ENCODE data around the gene HAPSTR1. TPM values are rescaled to one million over a fixed set of nuclear protein-coding genes. Genes with fewer than 3 reads are reported as not detected.

Gene HAPSTR1
- total and polyA plus RNA-seq, 2 experiments from 2014 or later: 26.5 to 60.0 TPM

DNA sequence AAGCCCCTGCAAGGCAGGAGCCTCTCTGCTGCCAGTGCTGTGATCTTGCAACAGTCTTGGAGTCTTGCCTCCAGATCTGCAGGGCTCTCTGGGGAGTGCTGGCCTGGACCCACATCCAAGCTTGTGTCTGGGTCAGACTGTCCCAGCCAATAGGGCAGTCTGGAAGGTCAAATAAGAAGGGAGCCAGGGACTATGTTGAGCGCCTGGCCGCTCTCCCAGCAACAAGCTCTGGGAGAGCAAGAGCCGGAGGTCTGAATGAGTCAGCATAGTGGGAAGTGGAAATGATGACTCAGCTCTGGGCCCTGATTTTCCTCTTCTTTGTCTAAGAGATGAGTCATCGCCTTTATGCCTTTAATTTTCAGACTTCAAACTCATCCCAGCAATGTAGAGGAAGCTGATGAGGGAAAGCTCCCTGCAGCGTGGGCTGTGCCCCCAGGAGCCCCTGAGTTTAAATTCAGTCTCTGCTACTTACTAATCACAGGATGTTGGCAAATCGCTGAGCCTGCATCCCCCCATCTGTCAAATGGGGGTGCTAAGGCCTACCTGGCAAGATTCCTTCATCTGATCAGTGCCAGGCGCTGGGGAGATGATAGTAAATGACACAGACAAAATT lies 43.6 kb upstream of the HAPSTR1 start:
- Histone ChIP-seq H3K9me3 (ENCODE audit: low read depth) (no peaks in the 10 kb centered on the region), H3K27me3 (no peaks in the 10 kb centered on the region), H3K27ac (no peak overlapping the region), H3K36me3 (no peaks in the 10 kb centered on the region), H3K4me1 (ENCODE audit: low read depth) (no peaks in the 10 kb centered on the region), H3K4me3 (no peak overlapping the region)
- peak; percentile 47 to 100 for DNase-seq (ENCODE audit: low read depth in 1 of 2, low spot score in 1 of 2)
- TF ChIP-seq, protein P1, sequence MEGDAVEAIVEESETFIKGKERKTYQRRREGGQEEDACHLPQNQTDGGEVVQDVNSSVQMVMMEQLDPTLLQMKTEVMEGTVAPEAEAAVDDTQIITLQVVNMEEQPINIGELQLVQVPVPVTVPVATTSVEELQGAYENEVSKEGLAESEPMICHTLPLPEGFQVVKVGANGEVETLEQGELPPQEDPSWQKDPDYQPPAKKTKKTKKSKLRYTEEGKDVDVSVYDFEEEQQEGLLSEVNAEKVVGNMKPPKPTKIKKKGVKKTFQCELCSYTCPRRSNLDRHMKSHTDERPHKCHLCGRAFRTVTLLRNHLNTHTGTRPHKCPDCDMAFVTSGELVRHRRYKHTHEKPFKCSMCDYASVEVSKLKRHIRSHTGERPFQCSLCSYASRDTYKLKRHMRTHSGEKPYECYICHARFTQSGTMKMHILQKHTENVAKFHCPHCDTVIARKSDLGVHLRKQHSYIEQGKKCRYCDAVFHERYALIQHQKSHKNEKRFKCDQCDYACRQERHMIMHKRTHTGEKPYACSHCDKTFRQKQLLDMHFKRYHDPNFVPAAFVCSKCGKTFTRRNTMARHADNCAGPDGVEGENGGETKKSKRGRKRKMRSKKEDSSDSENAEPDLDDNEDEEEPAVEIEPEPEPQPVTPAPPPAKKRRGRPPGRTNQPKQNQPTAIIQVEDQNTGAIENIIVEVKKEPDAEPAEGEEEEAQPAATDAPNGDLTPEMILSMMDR (IDR thresholded peaks at IDR 0.05; ENCODE audit: low read depth, low read length): no peak

DNA sequence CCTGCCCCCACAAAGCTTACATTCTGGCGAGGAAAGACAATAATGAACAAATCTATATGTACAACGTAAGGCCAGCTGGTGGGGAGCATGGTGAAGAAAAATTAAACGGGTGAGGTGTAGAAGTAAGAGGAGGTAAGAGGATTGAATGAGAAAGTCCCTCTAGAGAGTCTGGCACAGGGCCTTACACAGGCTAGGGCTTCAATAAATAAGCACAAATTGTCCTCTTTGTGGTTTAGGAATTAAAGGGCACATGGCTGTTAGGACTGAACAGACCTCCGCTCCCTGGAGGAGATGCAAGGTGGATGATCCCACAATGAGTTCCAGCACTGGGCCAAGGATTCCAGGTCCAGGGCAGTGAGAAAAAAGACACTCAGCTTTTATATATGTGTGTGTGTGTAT lies 43.1 kb upstream of the HAPSTR1 start:
- peak in 1 of 2 donors; percentile 47 for DNase-seq (ENCODE audit: low read depth in 1 of 2, low spot score in 1 of 2)
- no peak overlapping the region for H3K27ac ChIP-seq
- H3K4me3 ChIP-seq: no peak overlapping the region
- H3K36me3 ChIP-seq: no peaks in the 10 kb centered on the region
- no peaks in the 10 kb centered on the region for H3K9me3 ChIP-seq (ENCODE audit: low read depth)
- no peaks in the 10 kb centered on the region for H3K4me1 ChIP-seq (ENCODE audit: low read depth)
- TF ChIP-seq, protein P1 (IDR thresholded peaks at IDR 0.05; ENCODE audit: low read depth, low read length): no peak
- H3K27me3 ChIP-seq: no peaks in the 10 kb centered on the region

DNA sequence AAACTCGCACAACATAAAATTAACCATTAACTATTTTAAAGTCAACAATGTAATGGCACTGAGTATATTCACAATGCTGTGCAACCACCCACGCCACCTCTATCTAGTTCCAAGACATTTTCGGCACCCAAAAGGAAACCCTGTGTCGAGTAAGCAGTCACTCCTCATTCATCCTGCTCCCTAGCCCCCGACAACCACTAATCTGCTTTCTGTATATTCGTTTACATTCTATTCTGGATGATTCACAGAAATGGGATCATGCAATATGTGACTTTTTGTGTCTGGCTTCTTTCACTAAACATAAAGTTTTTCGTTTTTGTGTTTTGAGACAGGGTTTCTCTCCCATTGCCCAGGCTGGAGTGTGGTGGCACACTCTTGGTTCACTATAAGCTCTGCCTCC lies 42.2 kb upstream of the HAPSTR1 start:
- Histone ChIP-seq H3K27ac (no peak overlapping the region), H3K4me3 (no peak overlapping the region), H3K36me3 (no peaks in the 10 kb centered on the region), H3K4me1 (ENCODE audit: low read depth) (no peaks in the 10 kb centered on the region), H3K9me3 (ENCODE audit: low read depth) (no peaks in the 10 kb centered on the region), H3K27me3 (no peaks in the 10 kb centered on the region)
- peak in 1 of 2 donors; percentile 59 for DNase-seq (ENCODE audit: low read depth in 1 of 2, low spot score in 1 of 2)
- TF ChIP-seq, protein P1 (IDR thresholded peaks at IDR 0.05; ENCODE audit: low read depth, low read length): no peak

DNA sequence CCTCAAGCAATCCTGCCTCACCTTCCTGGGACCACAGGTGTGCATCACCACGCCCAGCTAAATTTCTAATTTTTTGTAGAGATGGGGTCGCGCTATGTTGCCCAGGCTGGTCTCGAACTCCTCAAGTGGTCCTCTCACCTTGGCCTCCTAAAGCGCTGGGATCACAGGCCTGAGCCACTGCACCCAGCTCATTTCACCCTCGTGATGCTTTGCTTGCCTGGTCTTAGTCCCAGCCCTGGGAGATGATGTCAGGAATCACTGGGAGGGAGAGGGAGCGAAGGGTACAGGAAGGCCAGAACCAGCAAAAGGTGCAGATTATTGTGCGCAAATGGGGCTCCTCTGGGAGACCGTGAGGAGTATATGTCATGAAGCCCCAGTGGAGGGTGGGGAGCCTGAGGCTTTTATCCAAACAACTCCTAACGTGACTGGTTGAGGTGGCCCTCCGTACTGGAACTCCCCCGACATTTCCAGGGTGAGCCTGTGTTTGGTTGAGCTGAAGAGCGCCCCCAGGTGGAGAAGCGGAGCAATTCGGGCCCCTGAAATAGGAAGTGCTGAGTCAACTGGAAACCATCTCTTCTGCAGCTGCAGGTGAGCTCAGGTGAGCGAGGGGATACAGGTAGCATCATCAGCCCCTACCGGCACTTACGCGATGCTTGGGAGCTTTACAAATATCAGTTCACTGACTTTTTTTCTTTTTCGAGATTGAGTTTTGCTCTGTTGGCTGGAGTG lies 41.2 kb upstream of the HAPSTR1 start:
- no peak overlapping the region for H3K4me3 ChIP-seq
- no peak overlapping the region for H3K27ac ChIP-seq
- no peaks in the 10 kb centered on the region for H3K36me3 ChIP-seq
- TF ChIP-seq, protein P1 (IDR thresholded peaks at IDR 0.05; ENCODE audit: low read depth, low read length): peak; percentile 59
- no peaks in the 10 kb centered on the region for H3K27me3 ChIP-seq
- peak; percentile 11 to 36 for DNase-seq (ENCODE audit: low read depth in 1 of 2, low spot score in 1 of 2)
- H3K4me1 ChIP-seq (ENCODE audit: low read depth): no peaks in the 10 kb centered on the region
- H3K9me3 ChIP-seq (ENCODE audit: low read depth): no peaks in the 10 kb centered on the region

DNA sequence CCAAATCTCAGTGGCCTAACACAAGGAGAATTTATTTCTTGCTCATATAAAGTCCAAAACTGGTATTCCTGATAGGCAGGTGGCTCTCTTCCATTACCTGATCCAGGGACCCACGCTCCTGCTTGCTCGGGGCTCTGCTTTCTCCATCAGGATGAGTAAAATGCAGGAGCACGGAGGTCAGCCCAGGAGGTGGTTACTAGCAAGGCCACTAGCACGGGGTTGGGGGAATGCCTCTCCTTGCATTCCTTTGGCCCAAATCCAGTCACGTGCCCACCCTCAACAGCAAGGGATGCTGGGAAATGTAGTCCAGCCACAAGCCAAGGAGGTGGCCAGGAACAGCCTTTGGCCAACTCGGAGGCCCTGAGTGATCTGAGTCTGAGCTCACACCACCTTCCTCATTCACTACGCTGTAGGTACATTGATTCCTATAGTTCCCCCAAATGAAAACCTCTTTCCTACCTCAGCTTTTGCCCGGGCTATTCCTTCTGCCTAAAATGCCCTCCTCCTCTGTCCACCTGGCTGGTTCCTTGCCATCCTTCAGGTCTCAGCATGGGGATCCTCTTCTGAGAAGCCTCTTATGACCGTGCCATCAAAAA lies 38.3 kb upstream of the HAPSTR1 start:
- H3K27ac ChIP-seq: no peak overlapping the region
- no peak overlapping the region for H3K4me3 ChIP-seq
- no peaks in the 10 kb centered on the region for H3K4me1 ChIP-seq (ENCODE audit: low read depth)
- peak; percentile 87 to 93 for DNase-seq (ENCODE audit: low read depth in 1 of 2, low spot score in 1 of 2)
- H3K9me3 ChIP-seq (ENCODE audit: low read depth): no peaks in the 10 kb centered on the region
- TF ChIP-seq, protein P1 (IDR thresholded peaks at IDR 0.05; ENCODE audit: low read depth, low read length): no peak
- H3K36me3 ChIP-seq: no peaks in the 10 kb centered on the region
- no peaks in the 10 kb centered on the region for H3K27me3 ChIP-seq

Measured in cardiac muscle cell (in vitro differentiated cells and primary cell).